DMS53 (cell line): ENCODE results near the gene POPDC3.
"Not testable (repeated sequence)": the region's sequence is repeated elsewhere in the genome, so short reads cannot be mapped to it uniquely, and the experiment has no call there.

ENCODE experiments used
- DNase-seq: peaks from one replicate; lab custom pipeline; 2025; lab: John Stamatoyannopoulos, UW

The POPDC3 gene, protein sequence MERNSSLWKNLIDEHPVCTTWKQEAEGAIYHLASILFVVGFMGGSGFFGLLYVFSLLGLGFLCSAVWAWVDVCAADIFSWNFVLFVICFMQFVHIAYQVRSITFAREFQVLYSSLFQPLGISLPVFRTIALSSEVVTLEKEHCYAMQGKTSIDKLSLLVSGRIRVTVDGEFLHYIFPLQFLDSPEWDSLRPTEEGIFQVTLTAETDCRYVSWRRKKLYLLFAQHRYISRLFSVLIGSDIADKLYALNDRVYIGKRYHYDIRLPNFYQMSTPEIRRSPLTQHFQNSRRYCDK

DNA sequence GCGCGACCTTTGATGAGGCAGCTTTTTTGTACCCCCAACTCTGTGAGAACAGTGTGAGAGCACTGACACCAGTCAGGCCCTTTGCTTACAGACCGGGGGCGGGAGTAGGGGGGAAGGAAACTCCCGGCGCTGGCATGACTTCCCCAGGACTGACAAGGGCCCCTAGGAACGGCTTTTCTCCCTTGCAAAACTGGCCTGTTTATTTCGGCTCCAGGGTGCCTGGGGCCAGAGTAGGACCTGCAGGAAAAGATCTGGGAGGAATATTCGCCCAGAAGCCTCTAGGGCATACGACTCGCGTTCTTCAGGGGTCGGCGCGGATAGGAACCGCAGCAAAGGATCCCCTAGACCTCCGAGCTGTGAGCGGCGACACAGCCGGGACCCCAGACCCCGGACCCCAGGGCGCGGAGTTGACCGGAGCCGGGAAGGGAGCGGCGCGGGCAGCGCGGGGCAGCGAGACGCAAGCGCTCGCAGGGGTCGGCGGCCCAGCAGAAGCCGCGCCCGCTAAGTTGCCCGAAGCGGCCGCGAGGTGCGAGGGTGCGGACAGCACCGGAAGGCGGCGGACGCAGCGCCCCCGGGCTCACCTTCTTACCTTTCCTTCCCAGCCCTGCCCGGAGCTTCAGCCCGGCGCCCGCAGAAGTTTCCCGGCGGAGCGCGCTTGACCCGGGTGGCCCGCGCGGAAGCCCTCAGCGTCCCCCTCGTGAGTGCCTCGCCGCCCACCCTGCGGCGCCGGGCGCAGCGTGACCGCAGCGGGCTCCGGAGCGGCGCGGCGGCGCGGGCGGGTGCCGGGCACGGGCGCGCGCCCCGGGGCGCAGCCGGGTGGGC lies at the start of gene POPDC3:
Gene POPDC3, minus strand, starts transcription at position 771 of the 822 bp plus-strand sequence. CDS start 18,105 bp downstream, outside the sequence.
- DNase-seq: peak; percentile 73

DNA sequence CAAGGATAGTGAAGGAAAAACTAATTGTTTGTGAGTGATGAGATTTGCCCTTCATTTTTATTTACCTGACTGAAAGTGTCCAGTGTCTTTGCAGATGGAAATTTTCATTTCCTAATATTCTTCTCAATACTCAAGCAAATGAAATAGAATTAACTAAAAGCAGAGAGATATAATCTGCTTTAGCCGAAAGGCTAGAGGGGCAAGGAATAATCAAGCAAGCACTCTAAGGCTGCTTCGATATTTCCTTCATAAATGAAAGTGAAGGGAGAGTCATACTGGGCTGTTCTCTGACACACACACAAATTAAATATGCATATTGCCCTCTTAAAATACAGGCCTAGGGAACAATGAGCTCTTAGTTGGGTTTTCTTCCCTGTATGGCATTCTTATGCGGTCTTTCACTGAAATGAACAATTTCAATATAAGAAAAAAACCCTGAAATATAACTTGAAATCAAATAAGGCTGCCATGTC lies 47.5 kb upstream of the POPDC3 start:
- DNase-seq: no peak

DNA sequence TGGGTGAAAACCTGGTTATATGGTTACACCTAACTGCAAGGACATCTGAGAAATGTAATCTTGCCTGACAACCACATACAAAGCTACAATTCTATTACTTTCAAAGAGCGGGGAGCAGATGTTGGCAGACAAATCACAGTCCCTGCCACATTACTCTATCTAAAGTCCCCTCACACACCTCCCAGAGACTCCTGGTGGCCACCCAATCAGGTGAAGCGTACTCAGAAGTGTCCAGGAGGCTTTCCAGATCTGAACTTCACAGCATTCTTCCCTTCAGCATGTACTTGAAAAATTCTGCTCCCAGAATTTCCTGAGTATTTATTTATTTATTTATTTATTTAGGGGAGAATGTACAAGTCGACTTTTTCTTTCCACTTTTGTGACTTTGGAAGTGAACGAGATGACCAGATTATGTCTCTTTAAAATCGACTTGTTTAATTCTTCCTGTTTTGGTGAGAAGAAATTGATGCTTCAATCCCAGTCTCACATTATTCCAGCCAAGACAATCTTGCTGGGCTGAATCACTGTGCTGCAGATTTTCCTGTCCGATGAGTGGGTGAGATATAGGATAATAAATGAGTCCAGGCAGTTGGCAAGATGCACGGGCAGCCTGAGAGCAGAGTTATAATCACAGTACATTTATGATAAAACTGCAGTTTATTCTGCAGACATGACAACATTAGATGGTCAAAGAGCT lies 46.9 kb upstream of the POPDC3 start:
- DNase-seq: no peak

DNA sequence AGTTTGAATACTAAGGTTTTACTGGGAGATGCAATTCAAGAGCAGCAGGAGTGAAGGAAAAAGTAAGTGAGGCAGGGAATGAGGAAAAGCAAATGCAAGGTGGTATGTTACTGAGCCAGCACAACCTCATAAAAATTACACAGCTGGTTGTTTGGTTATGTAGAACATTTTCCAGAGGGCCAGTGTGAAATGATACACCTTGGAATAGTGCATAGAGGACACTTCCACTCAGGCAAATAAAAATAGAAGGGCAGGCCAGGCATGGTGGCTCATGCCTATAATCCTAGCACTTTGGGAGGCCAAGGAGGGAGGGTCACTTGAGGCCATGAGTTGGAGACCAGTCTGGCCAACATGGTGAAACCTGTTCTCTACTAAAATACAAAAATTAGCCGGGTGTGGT lies 43.4 kb upstream of the POPDC3 start:
- DNase-seq: no peak

DNA sequence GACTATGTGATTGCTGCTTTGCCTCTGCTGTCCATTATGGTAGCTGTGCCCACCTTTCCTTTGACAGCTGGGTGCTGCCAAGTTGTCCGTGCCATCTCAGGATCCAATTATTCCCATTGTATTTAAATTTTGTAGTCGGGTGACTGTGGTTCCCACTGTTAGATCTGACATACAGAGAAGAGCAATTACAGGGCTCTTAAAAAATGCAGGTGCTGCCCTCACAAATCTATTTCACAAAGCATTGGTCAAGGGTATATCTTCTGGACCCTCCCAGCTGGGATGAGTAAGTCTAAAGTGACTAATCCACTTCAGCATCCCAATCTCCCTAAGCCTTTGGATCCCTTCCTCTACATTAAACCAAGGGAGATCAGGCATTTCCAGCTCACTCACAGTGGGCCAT lies 41.4 kb upstream of the POPDC3 start:
- not testable (repeated sequence) for DNase-seq

DNA sequence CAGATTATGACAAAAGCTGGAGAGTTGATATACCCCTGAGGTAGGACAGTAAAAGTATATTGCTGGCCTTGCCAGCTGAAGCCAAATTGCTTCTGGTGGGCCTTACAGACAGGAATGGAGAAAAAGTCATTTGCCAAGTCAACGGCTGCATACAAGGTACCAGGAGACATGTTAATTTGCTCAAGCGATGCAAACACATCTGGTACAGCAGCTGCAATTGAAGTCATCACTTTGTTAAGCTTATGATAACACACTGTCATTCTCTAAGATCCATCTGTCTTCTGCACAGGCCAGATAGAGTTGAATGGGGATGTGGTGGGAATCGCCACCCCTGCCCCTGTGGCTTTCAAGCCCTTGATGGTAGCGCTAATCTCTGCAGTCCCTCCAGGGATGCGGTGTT lies 40.4 kb upstream of the POPDC3 start:
- no peak for DNase-seq

DNA sequence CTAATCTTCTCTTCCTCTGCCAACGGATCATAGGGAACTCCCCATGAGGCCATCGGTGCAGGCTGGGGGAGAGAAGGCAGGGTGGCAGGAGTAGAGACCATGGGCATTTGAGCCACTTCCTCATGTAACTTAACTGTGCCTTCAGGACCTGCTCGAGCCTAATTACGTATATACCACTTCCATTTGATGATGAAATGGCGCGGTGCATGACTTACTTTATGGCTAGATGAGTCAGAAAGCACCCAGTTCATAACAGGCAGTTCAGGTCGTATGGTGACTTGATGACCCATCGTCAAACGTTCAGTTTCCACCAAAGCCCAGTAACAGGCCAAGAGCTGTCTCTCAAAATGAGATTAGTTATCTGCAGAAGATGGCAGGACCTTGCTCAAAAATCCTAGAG lies 39.4 kb upstream of the POPDC3 start:
- DNase-seq: not testable (repeated sequence)

DNA sequence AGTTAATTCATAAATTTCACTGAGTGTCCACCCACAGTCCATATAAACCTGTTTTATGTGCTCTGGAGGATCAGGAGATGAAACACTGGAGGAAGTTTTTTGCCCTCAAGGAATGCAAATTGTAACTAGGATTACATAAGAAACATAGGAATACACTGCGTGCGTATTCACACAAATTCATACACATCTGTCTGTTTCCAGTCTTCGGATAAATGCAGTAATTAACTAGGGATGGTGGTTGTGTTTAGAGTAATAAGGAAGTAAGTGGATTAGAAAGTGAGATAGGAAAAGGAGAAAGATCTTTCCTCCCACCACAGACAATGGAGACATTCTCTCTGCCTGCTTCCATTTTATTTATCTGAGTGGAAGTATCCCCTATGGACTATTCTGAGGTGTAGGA lies 35.7 kb upstream of the POPDC3 start:
- DNase-seq: no peak

DNA sequence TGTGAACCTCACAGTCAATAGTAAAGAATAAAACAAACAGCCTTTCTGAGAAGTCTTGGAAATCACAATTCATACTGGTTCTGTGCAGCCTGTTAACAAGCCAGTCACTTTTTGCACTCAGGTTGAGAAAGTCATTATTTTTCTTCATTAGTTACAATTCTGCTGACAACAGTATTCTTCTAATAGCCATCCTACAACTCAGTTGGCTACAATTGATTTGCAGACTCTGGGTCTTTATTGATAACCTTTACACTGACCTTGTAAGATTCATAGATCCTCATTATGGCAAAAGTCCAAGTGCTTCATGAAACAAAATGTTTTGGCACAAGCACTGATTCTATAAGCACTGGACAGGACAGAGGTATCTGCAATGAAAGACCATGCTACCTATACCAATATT lies 34.9 kb upstream of the POPDC3 start:
- DNase-seq: no peak

DNA sequence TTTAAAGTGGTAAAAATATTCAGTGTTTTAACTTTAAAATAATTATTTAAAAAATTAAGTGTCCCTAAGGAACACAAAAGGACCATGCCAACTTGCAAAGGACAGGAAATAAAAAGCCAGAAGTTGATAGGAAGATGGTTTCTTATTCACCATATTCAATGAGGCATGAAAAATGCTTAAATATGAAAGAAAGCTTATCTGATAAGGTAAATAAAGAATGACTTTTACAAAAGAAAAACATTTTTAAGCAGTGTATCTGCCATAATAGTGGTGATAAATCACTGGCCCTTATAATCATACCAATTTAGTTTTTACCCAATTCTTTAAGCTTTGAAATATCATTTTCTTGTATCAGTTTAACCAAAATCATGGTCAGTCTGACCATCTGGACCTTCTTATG lies 33.5 kb upstream of the POPDC3 start:
- no peak for DNase-seq

DNA sequence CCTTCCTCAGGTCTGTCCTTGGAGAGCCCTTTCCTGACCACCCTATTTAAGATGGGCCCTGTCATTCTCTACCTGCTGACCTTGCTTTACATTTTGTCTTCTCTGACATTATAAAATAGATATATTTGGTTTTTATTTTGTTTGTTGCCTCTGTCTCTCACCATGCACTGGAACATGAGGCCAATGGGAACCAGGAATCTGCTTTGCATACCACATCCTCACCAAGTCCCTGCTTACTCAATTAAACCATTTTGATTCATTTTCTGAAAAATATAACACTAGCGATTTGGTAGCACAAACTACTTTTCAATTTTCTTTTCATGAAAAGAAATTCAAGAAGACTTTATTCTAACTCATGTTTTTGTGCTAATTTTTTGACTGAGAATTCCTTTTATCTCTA lies 32.8 kb upstream of the POPDC3 start:
- DNase-seq: no peak

DNA sequence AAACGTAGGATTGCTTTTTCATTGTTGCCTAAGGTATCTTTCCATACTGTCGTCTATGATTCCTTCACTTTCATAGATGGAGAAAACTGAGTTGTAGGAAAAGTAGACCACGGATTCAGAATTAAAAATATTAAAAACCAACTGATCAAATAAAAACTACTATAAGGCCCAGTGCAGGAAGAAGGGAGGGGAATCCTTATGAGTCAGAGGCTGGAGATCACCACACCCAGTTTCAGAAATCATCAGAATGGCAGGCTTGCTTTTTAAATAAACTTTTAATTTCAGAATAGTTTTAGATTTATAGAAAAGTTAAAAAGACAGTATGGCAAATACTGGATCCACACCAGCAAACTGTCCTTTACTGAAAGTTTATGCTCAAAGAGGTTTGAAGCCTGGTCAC lies 32.0 kb upstream of the POPDC3 start:
- DNase-seq: no peak

DNA sequence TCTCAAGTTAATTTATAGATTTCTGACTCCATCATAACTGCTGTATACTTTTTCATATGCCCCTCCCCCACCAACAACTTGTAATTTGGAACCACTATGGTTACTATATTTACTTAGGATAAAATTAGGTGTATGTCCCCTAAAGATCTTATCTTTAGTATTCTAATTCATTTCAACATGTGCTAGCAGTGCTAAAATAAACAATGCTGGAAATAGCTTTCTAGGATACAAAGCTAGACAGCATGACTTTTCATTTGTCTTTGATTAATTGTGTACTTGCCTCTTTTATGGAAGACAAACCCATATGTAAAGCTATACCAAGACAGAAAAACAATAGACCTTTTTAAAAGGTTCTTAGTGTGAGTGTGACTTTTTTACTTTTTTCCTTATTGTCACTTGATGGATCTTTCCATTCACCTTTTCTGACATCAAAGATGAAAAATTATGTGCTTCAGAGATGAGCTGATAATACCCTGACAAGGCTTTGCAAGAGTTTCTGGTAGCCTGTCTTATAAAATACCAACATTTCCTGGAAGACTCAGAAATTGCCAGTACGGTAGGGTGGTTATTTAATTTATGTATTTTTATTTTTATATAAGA lies 31.2 kb upstream of the POPDC3 start:
- DNase-seq: no peak

DNA sequence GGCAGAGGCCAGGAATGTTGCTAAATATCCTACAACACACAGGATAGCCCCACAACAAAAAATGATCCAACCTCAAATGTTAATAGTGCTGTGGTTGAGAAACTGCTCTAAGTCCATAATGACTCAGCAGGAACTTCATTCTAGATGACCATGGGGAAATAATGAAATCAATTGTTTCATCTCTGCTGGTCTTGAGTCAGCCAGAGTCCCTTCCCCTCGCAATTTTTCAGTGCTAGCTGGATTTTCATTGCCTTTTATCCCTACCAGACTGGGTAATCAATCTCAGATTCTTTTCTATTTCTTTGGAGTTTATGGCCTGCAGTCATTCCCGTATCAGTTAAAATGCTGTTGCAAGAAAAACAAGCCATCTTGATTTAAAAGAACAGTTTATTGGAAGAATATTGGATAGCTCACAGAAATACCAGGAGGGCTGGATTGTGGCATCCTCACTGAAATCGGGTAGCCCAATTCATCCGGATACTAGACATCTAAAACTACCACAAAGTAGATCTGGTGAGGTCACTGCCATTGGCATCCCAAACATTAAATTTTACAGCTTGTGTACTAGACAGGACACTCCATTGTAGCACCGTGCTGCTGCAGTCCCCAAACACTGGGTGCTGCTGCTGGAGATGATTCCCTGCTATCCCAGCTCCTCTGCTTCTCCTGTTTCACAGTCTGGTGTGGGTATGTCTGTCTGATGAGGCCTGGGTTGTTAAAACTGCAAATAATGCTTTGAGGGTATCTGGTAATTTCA lies 30.3 kb upstream of the POPDC3 start:
- peak; percentile 10 for DNase-seq

DNA sequence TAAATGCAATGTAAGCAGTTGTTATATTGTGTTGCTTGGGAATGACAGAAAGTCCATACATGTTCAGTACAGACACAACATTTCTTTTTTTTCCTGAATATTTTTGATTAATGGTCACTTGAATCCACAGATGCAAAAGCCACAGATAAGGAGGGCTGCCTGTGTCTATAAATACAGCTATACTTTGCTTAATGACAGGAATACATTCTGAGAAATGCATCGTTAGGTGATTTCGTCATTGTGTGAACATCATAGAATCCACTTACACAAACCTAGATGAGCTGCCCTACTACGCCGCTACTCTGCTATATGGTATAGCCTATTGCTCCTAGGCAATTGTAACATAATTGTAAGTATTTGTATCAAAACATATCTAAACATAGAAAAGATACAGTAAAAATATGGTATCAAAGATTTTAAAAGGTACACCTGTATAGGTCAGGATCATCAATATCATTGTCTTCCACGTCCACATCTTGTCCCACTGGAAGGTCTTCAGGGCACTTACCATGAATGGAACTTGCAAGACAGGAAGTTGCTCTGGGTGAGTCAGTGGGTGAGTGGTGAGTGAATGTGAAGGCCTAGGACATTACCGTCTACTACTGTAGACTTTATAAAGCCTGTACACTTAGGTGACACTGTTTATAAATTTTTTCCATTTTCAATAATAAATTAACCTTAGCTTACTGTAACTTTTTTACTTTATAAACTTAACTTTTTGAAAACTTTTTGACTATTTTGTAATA lies 27.9 kb upstream of the POPDC3 start:
- DNase-seq: no peak

DNA sequence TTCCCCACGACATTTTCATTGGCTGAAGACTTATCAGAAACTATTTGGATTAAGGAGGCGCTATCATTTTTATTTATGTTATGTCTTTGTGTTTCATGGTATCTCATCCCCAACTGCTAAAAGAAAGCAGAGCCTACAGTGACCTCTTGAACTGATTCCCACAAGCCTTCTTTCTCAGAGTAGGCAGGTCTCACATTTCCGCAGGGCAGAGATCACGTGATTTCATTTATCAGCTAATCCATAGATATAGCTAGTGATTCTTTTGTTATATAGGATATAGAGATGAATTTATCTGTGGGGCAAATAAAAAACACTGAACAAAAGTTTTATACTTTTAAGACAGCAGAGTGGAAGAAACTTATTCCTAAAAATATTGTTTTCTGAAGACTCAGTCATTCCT lies 25.0 kb upstream of the POPDC3 start:
- DNase-seq: no peak

DNA sequence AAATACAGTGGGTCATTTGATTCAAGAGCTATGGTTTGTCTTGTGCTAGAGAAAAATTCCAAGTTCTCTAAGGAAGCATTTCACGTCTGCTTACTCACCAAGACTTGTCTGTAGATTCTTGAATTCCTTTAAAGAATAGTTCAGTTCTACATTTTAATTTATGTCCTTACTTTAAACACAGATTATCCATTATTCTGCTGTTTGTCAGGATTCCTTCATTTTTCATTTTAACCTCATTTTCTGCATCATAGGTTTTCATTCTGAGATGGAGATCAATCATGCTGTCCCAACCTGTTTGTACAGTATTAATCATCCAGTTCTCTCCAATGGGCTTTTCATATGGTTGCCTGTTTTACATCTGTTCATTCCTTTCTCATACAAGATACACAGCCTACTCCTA lies 24.5 kb upstream of the POPDC3 start:
- no peak for DNase-seq

DNA sequence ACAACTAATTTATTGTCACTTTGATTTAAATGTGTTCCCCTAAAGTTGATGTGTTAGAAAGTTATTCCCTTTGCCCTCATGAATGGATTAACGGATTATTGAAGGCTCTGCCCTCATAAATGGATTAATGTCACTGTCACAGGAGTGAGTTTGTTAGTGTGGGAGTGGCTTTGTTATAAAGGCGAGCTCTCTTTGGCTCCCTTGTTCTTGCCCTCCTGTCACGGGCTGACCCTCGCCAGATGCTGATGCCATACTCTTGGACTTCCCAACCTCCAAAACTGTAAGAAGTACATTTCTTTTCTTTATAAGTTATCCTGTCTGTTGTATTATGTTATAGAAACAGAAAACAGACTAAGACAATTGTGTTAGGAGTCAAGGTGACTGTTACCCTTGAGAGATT lies 22.7 kb upstream of the POPDC3 start:
- no peak for DNase-seq

DNA sequence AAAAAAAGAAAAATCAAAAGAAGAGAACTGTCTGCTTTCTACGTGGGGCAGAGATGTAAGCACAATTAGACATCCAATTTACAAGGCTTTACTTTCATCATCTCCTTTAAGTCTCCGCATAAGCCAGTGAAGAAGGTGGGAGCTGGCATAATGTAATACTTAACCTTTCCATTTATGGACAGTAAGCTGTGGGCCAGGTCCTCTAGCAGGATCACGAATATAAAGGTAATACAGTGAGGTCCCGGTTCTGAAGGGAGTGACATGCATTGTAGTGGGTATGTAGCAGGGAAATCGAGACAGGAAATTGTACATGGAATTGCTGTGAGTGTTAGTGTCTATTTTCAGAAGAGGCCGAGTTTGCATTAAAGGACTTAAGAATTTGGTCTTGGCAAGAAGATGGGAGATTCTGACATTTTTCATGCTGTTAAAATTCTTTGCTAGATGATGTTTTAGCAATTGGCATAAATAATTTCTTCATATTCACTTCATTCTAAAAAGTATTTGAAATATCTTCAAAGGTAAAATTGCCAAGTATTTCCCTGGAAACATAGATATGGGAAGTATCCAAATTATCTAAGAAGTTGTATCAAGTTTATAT lies 20.4 kb upstream of the POPDC3 start:
- no peak for DNase-seq

DNA sequence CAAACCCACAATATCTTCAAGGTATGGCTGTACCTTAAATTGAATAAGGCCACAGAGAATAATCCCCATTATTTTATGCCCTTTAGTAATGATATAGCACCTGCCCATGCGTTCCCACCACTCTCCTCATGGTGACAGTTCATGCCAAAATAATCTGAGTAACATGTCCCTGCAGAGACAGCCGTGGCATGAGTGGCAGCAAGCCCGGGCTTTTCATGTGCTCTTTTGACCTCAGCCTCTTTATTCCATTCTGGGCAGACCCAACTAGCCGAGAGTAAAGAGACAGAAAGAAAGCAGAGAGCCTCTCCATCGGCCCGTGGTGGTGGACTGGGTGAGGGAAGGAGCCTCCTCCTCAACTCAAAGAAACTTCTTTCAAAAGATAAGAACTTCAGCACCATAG lies 19.9 kb upstream of the POPDC3 start:
- DNase-seq: no peak

DNA sequence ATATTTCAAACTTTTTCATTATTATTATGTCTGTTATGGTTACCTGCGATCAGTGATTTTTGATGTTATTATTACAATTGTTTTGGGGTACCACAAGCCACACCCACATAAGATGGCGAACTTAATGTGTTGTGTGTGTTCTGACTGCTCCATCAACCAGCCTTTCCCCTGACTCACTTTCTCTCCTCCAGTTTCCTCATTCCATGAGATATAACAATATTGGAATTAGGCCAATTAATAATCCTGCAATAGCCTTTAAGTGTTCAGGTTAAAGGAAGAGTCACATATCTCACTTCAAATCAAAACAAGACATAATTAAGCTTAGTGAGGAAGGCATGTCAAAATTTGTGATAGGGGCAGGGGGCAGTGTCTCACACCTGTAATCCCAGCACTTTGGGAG lies 16.3 kb upstream of the POPDC3 start:
- no peak for DNase-seq
